ACC112 (cell line): ENCODE measurements around the gene MS4A18.
"Not testable (repeated sequence)": the region's sequence is repeated elsewhere in the genome, so short reads cannot be mapped to it uniquely, and the experiment has no call there.

Source experiments
- H2AFZ ChIP-seq: fragments of 200-600 bp; sonication (generic); one replicate; pipeline ENCODE4 v1.6.0; 2017; ENCODE audit warnings: antibody characterized with exemption, low read length; ENCODE audit not compliant: unreplicated experiment
- H3K27ac ChIP-seq: fragments of 200-600 bp; sonication (generic); 2 replicates; pipeline ENCODE4 v1.5.1; 2014; ENCODE audit warnings: low read depth, mild to moderate bottlenecking, antibody characterized with exemption, low read length, moderate library complexity
- H3K27me3 ChIP-seq: fragments of 200-600 bp; sonication (generic); 2 replicates; pipeline ENCODE4 v1.6.1; 2014; ENCODE audit warnings: mild to moderate bottlenecking, antibody characterized with exemption, low read length, moderate library complexity, mixed read lengths; ENCODE audit not compliant: insufficient read depth
- H3K36me3 ChIP-seq: fragments of 200-600 bp; sonication (generic); 2 replicates; pipeline ENCODE4 v1.6.1; 2016; ENCODE audit warnings: mild to moderate bottlenecking, antibody characterized with exemption, low read length, moderate library complexity, mixed read lengths; ENCODE audit not compliant: insufficient read depth
- H3K4me1 ChIP-seq: fragments of 200-600 bp; sonication (generic); one replicate; pipeline ENCODE4 v1.6.1; 2016; ENCODE audit warnings: low read length, mixed read lengths; ENCODE audit not compliant: insufficient read depth, unreplicated experiment, control insufficient read depth
- H3K4me3 ChIP-seq: fragments of 200-600 bp; sonication (generic); 2 replicates; pipeline ENCODE4 v1.5.1; 2014; ENCODE audit warnings: mild to moderate bottlenecking, low read depth, low read length
- H3K79me2 ChIP-seq: fragments of 200-600 bp; sonication (generic); one replicate; pipeline ENCODE4 v1.6.0; 2016; ENCODE audit warnings: low read length; ENCODE audit not compliant: control insufficient read depth, unreplicated experiment, insufficient read depth

The MS4A18 gene

DNA sequence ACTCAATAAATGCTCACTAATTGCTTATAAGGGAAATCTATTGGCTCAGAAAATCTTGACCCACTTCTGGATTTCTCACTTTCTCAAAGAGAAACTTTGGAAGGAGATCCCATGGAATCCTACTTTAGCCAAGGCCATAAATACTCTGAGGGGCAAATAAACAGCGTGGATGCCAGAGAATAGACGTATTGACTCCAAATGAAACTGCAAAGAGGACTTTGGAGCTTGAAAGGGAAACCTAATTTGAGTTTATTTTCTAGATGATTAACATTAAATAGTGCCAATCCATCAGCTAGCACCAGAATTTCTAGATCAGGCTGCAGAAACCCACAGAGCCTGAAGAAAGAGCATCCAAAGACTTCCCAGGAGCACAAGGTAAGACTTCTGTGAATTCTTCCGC lies at the start of gene MS4A18:
MS4A18 (plus strand) TSS at position 301 of the 400 bp plus-strand sequence.
- H3K4me1 ChIP-seq = no peaks in the 10 kb centered on the region
- peaks cover 61% of the 10 kb centered on the region for H3K27me3 ChIP-seq
- no peaks in the 10 kb centered on the region for H3K79me2 ChIP-seq
- H2AFZ ChIP-seq = no peak within 1 kb of the TSS
- no peaks in the 10 kb centered on the region for H3K36me3 ChIP-seq
- no peak within 1 kb of the TSS for H3K4me3 ChIP-seq
- H3K27ac ChIP-seq = no peak within 1 kb of the TSS

DNA sequence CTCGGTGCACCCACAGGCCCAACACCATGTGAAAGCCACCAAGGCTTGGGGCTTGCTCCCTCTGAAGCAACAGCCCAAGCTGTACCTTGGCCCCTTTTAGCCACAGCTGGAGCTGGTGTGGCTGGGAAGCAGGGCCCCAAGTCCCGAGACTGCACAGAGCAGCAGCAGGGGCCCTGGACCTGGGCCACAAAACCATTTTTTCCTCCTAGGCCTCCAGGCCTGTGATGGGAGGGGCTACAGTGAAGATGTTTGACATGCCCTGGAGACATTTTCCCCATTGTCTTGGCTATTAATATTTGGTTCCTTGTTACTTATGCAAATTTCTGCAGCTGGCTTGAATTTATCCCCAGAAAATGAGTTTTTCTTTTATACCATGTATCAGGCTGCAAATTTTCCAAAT lies 46.3 kb upstream of the MS4A18 start:
- not testable (repeated sequence) for H3K27me3 ChIP-seq, H3K36me3 ChIP-seq, H3K27ac ChIP-seq

DNA sequence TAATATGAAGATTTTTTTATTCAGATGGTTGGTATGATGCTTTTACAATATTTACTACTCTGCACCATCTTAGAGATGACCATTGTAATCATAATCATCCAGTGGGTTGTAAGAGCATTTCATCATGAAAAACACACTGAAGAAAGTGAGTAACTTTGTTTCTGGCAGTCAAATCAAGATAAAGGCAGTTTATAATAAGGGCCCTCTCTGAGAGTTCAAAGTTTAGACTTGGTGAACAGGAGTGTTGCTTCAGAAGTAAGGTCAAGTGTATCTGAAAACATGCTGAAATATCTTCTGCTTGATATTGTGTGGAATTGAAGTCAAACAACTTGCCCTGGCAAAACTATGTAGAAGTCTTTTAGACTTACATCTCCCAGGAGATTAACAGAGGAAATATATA lies 44.6 kb upstream of the MS4A18 start:
- H3K27me3 ChIP-seq = no peaks in the 10 kb centered on the region
- no peak overlapping the region for H3K4me3 ChIP-seq
- H2AFZ ChIP-seq = no peak overlapping the region
- no peaks in the 10 kb centered on the region for H3K36me3 ChIP-seq
- no peak overlapping the region for H3K27ac ChIP-seq
- H3K79me2 ChIP-seq = no peaks in the 10 kb centered on the region
- H3K4me1 ChIP-seq = no peaks in the 10 kb centered on the region

More for the DNA sequence above, 46.3 kb upstream of the MS4A18 start:
- H3K4me1 ChIP-seq, H2AFZ ChIP-seq, H3K79me2 ChIP-seq, H3K4me3 ChIP-seq: not testable (repeated sequence)

DNA sequence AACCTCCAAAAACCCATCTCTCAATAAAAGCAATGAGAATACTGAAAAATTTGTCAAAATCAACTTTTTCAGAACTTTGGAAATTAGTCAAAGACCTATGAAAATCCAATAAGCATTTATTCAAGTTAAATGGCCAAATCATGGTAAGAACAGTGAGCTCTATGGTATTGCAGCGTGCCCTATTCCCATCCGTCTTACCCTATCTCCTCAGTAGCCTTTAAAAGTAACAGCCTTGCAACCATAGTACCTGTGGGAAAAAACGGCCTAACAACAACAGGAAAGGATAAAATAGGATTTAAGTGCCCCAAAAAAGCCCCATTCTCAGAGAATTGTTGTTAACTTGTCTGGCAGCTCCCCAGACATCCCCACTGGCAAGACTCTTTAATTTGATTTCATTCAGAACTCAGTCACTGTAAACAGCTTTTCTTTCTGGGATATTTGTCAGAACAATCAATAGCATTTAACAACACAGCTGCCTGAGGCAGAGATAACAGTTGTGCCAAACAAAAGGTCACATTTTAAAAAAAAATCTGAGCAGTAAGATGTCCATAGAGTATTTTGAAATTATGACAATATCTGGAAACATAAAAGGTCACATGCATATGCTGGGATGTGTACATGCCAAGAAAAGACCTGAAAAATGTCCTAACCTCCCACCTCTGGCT lies 43.9 kb upstream of the MS4A18 start:
- H2AFZ ChIP-seq = no peak overlapping the region
- H3K4me1 ChIP-seq = no peaks in the 10 kb centered on the region
- no peak overlapping the region for H3K27ac ChIP-seq
- H3K79me2 ChIP-seq = no peaks in the 10 kb centered on the region
- no peaks in the 10 kb centered on the region for H3K36me3 ChIP-seq
- no peaks in the 10 kb centered on the region for H3K27me3 ChIP-seq
- H3K4me3 ChIP-seq = no peak overlapping the region

DNA sequence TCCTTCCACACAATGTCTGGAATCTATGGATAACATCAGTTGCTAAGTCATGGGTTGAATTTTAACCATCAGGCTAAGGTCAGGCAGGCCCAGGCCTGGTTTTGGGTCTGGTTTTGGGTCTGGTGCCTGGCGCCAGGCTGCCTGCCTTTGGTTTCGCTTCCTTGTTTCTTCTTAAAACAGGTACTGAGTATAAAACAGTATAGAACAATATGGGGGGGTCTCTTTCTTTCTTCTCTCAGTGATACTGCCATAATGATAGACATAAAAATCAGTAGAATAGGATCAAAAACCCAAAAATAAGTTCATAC lies 40.0 kb upstream of the MS4A18 start:
- H3K79me2 ChIP-seq, H3K27ac ChIP-seq, H3K4me1 ChIP-seq, H3K36me3 ChIP-seq, H3K4me3 ChIP-seq, H2AFZ ChIP-seq, H3K27me3 ChIP-seq: not testable (repeated sequence)

DNA sequence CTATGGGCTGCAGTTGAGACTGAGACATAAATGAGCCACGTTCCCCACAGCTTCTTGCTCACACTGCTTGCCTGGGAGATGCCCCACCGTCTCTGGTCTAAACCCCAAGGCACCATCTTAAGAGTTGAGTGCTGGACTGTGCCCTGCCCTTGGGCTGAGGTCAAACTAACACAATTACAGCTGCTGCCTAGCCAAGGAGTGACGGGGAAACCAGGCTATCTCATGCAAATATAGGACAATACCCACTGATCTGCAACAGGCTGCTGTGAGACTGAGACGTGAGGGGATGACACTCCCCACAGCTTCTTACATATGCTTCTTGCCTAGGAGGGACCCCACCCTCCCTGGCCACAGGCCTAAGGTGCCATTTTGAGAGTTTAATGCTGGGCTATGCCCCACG lies 32.9 kb upstream of the MS4A18 start:
- no peaks in the 10 kb centered on the region for H3K79me2 ChIP-seq
- no peaks in the 10 kb centered on the region for H3K36me3 ChIP-seq
- H3K4me3 ChIP-seq = no peak overlapping the region
- no peak overlapping the region for H3K27ac ChIP-seq
- no peaks in the 10 kb centered on the region for H3K4me1 ChIP-seq
- peaks cover 17% of the 10 kb centered on the region for H3K27me3 ChIP-seq
- H2AFZ ChIP-seq = no peak overlapping the region

DNA sequence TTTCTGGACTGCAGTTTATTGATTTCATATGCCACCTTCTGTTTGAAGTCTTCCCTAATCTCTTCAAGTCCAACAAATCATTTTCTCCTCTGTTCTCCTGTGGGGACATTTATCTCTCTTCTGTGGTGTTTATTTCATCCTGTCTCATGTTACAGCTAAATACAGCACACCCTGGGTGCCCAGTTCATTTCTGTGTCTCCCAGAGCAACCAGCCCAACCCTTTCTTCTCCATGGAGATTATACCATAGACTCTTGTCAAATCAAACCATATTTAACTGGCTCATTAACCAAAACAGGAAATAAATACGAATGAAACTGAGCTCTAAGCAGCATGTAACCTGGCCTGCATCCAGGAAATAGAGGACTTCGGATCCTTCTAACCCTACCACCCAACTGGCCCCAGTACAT lies 25.2 kb upstream of the MS4A18 start, which contains the start of gene MS4A8:
MS4A8 (plus strand) TSS at position 329 of the 408 bp plus-strand sequence. CDS start 1,249 bp downstream, outside the sequence.
- no peaks in the 10 kb centered on the region for H3K36me3 ChIP-seq

DNA sequence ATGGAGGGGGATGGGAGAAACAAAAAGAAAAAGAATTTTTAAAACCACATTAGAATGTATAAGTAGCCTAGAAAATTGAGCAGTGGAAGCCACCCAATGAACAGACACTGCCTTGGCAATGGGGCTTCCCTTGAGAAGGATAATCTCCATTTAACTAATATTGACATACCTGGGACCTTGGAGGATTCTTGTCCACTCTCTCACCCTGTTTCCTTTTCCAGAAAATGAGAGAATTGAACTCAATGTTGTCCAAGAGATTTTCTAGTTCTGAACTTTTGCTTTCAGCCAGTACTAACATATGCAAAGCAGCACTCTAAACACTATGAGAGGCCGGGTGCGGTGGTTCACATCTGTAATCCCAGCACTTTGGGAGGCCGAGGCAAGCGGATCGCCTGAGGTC lies 24.6 kb upstream of the MS4A18 start:
- H3K4me1 ChIP-seq = no peaks in the 10 kb centered on the region
- peaks cover 57% of the 10 kb centered on the region for H3K27me3 ChIP-seq
- H3K4me3 ChIP-seq = no peak overlapping the region
- H3K79me2 ChIP-seq = no peaks in the 10 kb centered on the region
- no peaks in the 10 kb centered on the region for H3K36me3 ChIP-seq
- no peak overlapping the region for H2AFZ ChIP-seq
- no peak overlapping the region for H3K27ac ChIP-seq

More for the DNA sequence above, 25.2 kb upstream of the MS4A18 start, which contains the start of gene MS4A8:
- H3K79me2 ChIP-seq = no peaks in the 10 kb centered on the region
- peaks cover 55% of the 10 kb centered on the region for H3K27me3 ChIP-seq
- no peak within 1 kb of the TSS for H2AFZ ChIP-seq
- no peak within 1 kb of the TSS for H3K4me3 ChIP-seq
- H3K27ac ChIP-seq = no peak within 1 kb of the TSS
- H3K4me1 ChIP-seq = no peaks in the 10 kb centered on the region

DNA sequence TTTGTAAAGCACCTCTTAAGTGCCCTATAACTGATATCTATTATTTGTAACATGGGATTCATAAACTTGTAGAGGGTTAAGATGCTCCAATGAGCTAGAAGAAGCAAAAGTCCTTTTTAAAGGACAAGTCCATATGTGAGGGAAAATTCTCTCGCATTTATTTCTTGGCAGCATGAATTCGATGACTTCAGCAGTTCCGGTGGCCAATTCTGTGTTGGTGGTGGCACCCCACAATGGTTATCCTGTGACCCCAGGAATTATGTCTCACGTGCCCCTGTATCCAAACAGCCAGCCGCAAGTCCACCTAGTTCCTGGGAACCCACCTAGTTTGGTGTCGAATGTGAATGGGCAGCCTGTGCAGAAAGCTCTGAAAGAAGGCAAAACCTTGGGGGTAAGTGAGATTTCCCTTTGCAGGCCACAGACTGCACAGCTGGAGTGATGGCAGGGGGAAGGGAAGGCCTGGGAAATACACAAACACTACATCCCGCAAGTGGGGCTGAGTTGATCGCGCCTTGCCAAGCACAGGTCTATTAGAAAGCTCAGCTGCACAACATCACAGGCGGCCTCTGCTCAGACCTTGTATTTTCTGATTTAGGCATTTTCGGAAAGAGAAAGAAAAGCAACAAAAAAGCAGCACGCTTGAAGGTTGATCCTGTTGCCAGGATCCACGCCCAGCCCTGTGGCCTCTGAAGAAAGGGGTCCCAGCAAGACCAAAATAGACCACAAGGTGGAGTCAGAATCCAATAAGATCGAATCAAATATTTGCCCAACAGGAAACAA lies 23.6 kb upstream of the MS4A18 start:
- Histone ChIP-seq H3K4me1 (no peaks in the 10 kb centered on the region), H2AFZ (no peak overlapping the region), H3K27ac (no peak overlapping the region), H3K79me2 (no peaks in the 10 kb centered on the region), H3K27me3 (peaks cover 52% of the 10 kb centered on the region), H3K4me3 (no peak overlapping the region), H3K36me3 (no peaks in the 10 kb centered on the region)

DNA sequence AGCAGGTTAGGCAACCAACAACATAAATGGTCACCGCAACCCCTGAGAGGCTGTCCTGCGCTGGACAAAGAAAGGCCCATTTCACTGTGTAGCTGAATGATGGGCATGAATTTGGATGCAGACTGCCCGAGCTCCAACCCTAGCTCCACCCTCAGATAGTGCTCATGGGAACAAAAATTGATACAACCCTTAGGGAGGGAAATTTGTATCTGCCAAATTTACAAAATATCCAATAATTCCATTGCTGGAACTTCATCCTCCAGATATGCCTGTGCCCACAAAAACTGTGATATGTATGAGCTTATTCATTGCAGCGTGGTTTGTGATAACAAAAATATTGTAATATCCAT lies 23.1 kb upstream of the MS4A18 start:
- Histone ChIP-seq H3K27me3 (peaks cover 56% of the 10 kb centered on the region), H3K4me3 (no peak overlapping the region), H3K79me2 (no peaks in the 10 kb centered on the region), H3K36me3 (no peaks in the 10 kb centered on the region), H3K4me1 (no peaks in the 10 kb centered on the region), H3K27ac (no peak overlapping the region), H2AFZ (no peak overlapping the region)

DNA sequence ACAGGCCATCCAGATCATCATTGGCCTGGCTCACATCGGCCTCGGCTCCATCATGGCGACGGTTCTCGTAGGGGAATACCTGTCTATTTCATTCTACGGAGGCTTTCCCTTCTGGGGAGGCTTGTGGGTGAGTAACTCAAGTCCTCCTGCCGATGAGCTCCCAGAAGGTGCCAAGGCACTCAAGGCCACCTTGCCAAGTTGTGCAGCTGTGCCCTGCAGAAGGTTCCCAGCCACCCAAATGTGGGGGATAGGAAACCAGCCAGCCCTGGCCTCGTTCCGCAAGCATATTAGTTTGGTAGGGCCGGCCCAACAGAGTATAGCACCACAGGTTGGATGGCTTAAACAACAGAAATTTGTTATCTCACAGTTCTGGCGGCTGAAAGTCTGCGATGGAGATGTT lies 21.1 kb upstream of the MS4A18 start:
- H3K36me3 ChIP-seq = no peaks in the 10 kb centered on the region
- H3K27me3 ChIP-seq = peaks cover 54% of the 10 kb centered on the region
- no peak overlapping the region for H3K4me3 ChIP-seq
- no peak overlapping the region for H3K27ac ChIP-seq
- no peak overlapping the region for H2AFZ ChIP-seq
- H3K4me1 ChIP-seq = no peaks in the 10 kb centered on the region
- H3K79me2 ChIP-seq = no peaks in the 10 kb centered on the region
